ENCODE measurements around the gene OR6N1.

OR6N1 gene

GRCh38 chr1:158735848-158736247 lies 36.1 kb downstream of the OR6N1 start:
- no peak for DNase-seq

GRCh38 chr1:158732524-158732923 lies 39.5 kb downstream of the OR6N1 start:
- DNase-seq, result no peak

- DNase-seq, result no peak
Measured at GRCh38 chr1:158731707-158732106, 40.3 kb downstream of the OR6N1 start.

- no peak for DNase-seq
Measured at GRCh38 chr1:158730453-158730852, 41.5 kb downstream of the OR6N1 start.

- DNase-seq, result no peak
Measured at GRCh38 chr1:158728510-158729225, 43.3 kb downstream of the OR6N1 start.

- no peak for DNase-seq
Measured at GRCh38 chr1:158724442-158724841, 47.6 kb downstream of the OR6N1 start.

- DNase-seq, result no peak
Measured at GRCh38 chr1:158720620-158721019, 51.4 kb downstream of the OR6N1 start, which contains the start of gene OR6K3. TSS of gene OR6K3 (minus strand) at chr1:158720720. CDS start at chr1:158718115, 2,605 bp downstream.

GRCh38 chr1:158719664-158720063 lies 52.3 kb downstream of the OR6N1 start:
- DNase-seq, result no peak

GRCh38 chr1:158717344-158717743 lies 54.7 kb downstream of the OR6N1 start:
- DNase-seq, result no peak

GRCh38 chr1:158716335-158716734 lies 55.7 kb downstream of the OR6N1 start:
- DNase-seq, result no peak

GRCh38 chr1:158714754-158715153 lies 57.2 kb downstream of the OR6N1 start:
- no peak for DNase-seq
